SU-DHL-6 (cell line): ENCODE data around the gene DTD2.

Experiments
- EZH2phosphoT487 ChIP-seq: fragments of 200-600 bp; sonication (generic), shearing (Covaris generic); conservative IDR thresholded peaks from 2 replicates; pipeline ENCODE4 v1.6.1; 2018; ENCODE audit warnings: mild to moderate bottlenecking, antibody characterized with exemption, low read length, moderate library complexity, mixed read lengths
- TF ChIP-seq, protein P1 (sequence below): fragments of 200-600 bp; sonication (generic); IDR thresholded peaks from one replicate; pipeline ENCODE4 v1.5.1; 2017; ENCODE audit warnings: antibody characterized with exemption, mild to moderate bottlenecking, low read length, moderate library complexity; ENCODE audit not compliant: insufficient read depth, poor library complexity, severe bottlenecking

DNA sequence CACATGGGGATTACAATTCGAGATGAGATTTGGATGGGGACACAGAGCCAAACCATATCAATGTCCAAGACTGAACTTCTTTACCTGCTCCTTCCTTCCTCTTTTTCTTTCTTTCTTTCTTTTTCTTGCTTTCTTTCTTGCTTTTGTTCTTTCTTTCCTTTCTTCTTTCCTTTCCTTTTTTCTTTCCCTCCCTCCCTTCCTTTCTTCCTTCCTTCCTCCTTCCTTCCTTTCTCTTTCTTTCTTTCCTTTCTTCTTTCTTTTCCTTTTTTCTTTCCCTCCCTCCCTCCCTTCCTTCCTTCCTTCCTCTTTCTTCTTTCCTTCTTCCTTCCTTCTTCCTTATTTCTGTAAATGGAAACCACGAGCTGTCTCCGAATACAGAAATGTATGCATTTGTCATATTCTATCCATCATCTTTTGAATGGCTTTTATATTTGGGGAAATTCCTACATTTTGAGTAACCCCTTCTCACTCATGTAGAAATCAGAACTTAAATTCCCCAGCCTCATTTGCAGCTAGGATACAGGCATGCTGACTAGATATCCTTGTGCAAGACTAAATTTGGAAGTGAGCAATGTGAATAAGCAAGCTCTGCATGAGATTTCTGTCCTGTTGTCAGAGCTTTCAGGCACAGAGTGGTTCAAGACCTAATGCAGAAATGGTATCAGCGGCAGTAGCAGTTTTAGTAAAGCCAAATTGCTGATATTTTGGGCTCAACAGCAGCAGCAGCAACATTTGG is 19.0 kb upstream of the DTD2 start:
- TF ChIP-seq, protein P1, sequence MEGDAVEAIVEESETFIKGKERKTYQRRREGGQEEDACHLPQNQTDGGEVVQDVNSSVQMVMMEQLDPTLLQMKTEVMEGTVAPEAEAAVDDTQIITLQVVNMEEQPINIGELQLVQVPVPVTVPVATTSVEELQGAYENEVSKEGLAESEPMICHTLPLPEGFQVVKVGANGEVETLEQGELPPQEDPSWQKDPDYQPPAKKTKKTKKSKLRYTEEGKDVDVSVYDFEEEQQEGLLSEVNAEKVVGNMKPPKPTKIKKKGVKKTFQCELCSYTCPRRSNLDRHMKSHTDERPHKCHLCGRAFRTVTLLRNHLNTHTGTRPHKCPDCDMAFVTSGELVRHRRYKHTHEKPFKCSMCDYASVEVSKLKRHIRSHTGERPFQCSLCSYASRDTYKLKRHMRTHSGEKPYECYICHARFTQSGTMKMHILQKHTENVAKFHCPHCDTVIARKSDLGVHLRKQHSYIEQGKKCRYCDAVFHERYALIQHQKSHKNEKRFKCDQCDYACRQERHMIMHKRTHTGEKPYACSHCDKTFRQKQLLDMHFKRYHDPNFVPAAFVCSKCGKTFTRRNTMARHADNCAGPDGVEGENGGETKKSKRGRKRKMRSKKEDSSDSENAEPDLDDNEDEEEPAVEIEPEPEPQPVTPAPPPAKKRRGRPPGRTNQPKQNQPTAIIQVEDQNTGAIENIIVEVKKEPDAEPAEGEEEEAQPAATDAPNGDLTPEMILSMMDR, result no peak
- TF ChIP-seq EZH2phosphoT487, result no peak
